OCI-LY3 (cell line): ENCODE results near the gene TBP.

ENCODE experiments used
- EZH2phosphoT487 ChIP-seq: fragments of 200-600 bp; shearing (Covaris generic); IDR thresholded peaks from 2 replicates; pipeline ENCODE4 v1.6.1; 2018; ENCODE audit warnings: antibody characterized with exemption, mixed run types, low read depth
- TF ChIP-seq, protein P1 (sequence below): fragments of 200-600, 300-600 bp; sonication (generic); IDR thresholded peaks from 2 replicates; pipeline ENCODE4 v1.5.1; 2014; ENCODE audit warnings: antibody characterized with exemption, low read length, low read depth

DNA sequence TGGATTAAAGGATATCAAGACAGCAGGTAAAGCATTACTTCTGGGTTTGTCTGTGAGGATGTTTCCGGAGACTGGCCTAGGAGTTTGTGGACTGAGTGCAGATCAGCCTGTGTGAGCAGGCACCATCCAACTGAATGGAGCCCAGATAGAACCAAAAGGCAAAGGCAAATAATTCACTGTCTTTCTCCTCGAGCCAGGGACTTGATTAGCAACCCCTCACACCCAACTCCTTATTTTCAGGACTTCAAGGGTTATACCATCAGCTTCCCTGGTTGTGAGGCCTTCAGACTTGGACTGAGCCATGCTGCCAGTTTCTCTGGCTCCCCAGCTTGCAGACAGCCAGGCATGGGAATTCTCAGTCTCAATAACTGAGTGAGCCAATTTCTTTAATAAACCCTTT is 20.4 kb upstream of the TBP start:
- TF ChIP-seq, protein P1, sequence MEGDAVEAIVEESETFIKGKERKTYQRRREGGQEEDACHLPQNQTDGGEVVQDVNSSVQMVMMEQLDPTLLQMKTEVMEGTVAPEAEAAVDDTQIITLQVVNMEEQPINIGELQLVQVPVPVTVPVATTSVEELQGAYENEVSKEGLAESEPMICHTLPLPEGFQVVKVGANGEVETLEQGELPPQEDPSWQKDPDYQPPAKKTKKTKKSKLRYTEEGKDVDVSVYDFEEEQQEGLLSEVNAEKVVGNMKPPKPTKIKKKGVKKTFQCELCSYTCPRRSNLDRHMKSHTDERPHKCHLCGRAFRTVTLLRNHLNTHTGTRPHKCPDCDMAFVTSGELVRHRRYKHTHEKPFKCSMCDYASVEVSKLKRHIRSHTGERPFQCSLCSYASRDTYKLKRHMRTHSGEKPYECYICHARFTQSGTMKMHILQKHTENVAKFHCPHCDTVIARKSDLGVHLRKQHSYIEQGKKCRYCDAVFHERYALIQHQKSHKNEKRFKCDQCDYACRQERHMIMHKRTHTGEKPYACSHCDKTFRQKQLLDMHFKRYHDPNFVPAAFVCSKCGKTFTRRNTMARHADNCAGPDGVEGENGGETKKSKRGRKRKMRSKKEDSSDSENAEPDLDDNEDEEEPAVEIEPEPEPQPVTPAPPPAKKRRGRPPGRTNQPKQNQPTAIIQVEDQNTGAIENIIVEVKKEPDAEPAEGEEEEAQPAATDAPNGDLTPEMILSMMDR: no peak
- no peak for TF ChIP-seq EZH2phosphoT487
